Skeletal muscle satellite cell (primary cell): ENCODE results near the gene TCF3.
A peak's percentile ranks its signal among the peaks of the same experiment; 100 is the strongest.

Experiments used
- H3K27me3 ChIP-seq: 2 replicates; pipeline ENCODE4 v1.7.0; 2013; ENCODE audit warnings: low read length; ENCODE audit not compliant: control insufficient read depth, insufficient read depth
- H3K36me3 ChIP-seq: 2 replicates; pipeline ENCODE4 v1.7.0; 2013; ENCODE audit warnings: mild to moderate bottlenecking, control low read depth, low read length; ENCODE audit not compliant: insufficient read depth
- H3K4me1 ChIP-seq: 2 replicates; pipeline ENCODE4 v1.7.0; 2013; ENCODE audit warnings: low read length; ENCODE audit not compliant: control insufficient read depth, insufficient read depth
- H3K4me2 ChIP-seq: 2 replicates; pipeline ENCODE4 v1.7.0; 2013; ENCODE audit warnings: mild to moderate bottlenecking, low read length
- H3K4me3 ChIP-seq: 2 replicates; pipeline ENCODE4 v1.7.0; 2013; ENCODE audit warnings: low read length
- H3K9ac ChIP-seq: 2 replicates; pipeline ENCODE4 v1.7.0; 2013; ENCODE audit warnings: mild to moderate bottlenecking, low read depth, low read length, moderate library complexity
- H3K9me3 ChIP-seq: replicated peaks from 2 replicates; pipeline ENCODE4 v1.7.0; 2013; ENCODE audit warnings: mild to moderate bottlenecking, control low read depth, low read length

The TCF3 gene

GRCh38 chr19:1656988-1657536 lies 4.6 kb upstream of the TCF3 start:
- Histone ChIP-seq H3K27me3 (peaks cover 7% of the 10 kb centered on the region), H3K4me3 (no peak overlapping the region), H3K9ac (no peak overlapping the region)

DNA sequence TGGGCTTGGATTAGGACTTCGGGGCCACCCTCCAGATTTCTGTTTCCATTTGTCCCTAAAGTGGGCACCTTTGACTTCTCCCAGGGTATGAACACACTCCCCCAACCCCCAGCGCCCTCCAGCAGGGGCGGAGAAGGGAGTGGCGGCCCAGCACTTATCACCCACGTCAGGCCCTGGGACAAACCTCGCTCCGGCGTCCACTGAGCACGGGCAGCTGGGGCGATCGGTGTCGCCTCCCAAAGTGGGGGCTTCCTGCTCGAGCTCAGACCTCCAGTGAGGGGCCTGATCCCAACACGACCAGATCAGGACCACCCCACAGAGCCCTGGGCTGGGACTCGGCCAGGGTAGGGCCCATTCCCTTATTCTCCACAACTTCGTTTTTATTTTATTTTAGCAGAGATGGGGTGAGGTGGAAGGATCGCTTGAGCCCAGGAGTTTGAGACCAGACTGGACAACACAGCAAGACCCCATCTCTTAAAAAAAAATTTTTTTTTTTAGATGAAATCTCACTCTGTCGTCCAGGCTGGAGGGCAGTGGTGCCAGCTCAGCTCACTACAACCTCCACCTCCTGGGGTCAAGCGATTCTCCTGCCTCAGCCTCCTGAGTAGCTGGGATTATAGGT lies 3.7 kb upstream of the TCF3 start:
- Histone ChIP-seq H3K4me3 (no peak overlapping the region), H3K36me3 (no peaks in the 10 kb centered on the region), H3K9me3 (no peaks in the 10 kb centered on the region), H3K4me2 (no peak overlapping the region), H3K4me1 (no peaks in the 10 kb centered on the region), H3K9ac (no peak overlapping the region), H3K27me3 (peaks cover 7% of the 10 kb centered on the region)

More at GRCh38 chr19:1656988-1657536, 4.6 kb upstream of the TCF3 start:
- no peaks in the 10 kb centered on the region for H3K36me3 ChIP-seq
- H3K4me2 ChIP-seq = no peak overlapping the region
- H3K9me3 ChIP-seq = no peaks in the 10 kb centered on the region
- no peaks in the 10 kb centered on the region for H3K4me1 ChIP-seq

DNA sequence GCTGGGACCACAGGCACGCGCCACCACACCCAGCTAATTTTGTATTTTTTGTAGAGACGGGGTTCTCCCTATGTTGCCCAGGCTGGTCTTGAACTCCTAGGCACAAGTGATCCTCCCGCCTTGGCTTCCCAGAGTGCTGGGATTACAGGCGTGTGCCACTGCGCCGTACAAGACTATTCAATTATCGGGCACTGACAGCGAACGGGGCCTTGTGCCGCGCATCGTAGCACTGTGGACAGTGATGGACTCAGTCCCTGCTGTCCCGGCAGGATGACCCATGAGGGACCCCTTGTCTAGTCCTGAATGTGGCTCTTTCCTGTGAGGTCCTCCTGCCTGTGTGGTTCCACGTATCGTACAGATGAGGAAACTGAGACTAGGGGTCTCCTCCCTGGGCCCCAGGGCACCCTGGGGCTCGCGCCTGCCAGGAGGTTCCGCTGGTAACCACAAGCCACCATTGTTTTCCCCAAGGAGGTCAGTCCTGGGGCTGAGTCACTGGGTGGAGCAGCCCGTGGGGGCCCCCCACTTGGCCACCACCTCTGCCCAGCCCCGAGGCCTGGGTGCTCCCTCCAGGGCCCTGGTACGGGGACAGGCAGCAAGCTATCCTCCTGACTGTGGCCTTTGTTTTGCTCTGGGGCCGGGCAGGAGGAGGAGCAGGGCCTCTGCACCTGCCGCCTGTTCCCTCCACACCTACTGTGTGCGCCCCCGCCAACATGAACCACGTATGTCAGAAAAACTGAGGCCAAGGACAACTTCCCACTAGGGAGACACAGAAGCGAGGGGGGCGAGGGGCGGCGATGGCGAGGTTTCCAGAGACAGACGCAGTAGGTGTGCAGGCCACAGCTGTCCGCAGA lies 2.9 kb upstream of the TCF3 start:
- H3K9ac ChIP-seq = no peak overlapping the region
- no peak overlapping the region for H3K4me3 ChIP-seq
- no peaks in the 10 kb centered on the region for H3K36me3 ChIP-seq
- no peak overlapping the region for H3K4me2 ChIP-seq
- peaks cover 5% of the 10 kb centered on the region for H3K27me3 ChIP-seq
- no peaks in the 10 kb centered on the region for H3K9me3 ChIP-seq
- H3K4me1 ChIP-seq = peaks cover 6% of the 10 kb centered on the region

DNA sequence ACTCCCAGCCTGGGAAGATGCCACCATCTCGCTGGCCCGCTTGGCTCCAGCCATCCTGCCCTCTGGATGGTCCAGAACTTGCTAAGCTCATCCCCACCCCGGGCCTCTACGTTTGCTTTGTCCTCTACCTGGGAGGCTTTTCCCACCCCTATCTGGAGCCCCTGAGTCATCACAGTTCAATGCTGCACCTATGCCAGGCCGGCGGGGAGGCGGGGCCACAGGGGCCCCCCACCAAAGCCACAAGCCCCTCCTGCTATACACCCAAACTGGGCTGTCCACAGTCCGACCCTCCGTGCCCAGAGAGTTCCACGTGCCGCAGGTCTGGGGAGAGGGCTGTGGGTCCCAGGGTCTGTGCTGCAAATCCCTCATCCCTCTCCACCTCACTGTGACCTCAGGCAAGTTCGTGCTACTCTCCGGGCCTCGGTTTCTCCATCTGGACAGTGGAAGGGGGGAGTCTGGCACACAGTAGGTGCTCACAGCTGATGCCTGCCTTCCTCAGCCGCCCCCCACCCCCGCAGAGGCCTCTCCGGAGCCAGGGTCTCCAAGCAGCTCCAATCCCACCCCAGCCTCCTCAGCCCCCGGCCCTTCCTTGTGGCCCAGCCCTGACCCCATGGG lies 1.9 kb upstream of the TCF3 start:
- Histone ChIP-seq H3K9me3 (no peaks in the 10 kb centered on the region), H3K4me3 (no peak overlapping the region), H3K9ac (no peak overlapping the region), H3K4me2 (no peak overlapping the region), H3K36me3 (peaks cover 5% of the 10 kb centered on the region), H3K27me3 (peaks cover 5% of the 10 kb centered on the region), H3K4me1 (peaks cover 8% of the 10 kb centered on the region)

DNA sequence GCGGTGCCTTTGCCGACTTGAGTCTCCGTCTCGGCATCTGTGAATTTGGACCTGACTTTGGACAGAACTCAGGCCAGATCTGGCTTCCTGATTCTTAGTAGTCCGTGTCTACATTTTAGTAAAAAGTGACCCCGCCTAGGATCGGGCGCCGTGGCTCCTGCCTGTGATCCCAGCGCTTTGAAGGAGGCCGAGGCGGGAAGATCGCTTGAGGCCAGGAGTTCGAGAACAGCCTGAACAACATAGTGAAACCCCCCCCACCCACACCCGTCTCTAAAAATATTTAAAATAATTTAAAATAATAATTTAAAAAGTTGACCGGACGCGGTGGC lies 849 bp upstream of the TCF3 start:
- H3K9ac ChIP-seq = peak overlapping the region; percentile 96
- H3K36me3 ChIP-seq = peaks cover 12% of the 10 kb centered on the region
- peaks cover 5% of the 10 kb centered on the region for H3K27me3 ChIP-seq
- no peaks in the 10 kb centered on the region for H3K9me3 ChIP-seq
- peaks cover 8% of the 10 kb centered on the region for H3K4me1 ChIP-seq
- H3K4me3 ChIP-seq = peak overlapping the region; percentile 70
- H3K4me2 ChIP-seq = peak overlapping the region; percentile 87

- Histone ChIP-seq H3K27me3 (no peaks in the 10 kb centered on the region), H3K9me3 (no peaks in the 10 kb centered on the region), H3K4me1 (peaks cover 8% of the 10 kb centered on the region)
Observed at GRCh38 chr19:1651568-1652291, 685 bp downstream of the TCF3 start.

GRCh38 chr19:1650650-1651567 lies 1.5 kb downstream of the TCF3 start:
- Histone ChIP-seq H3K4me2 (peak overlapping the region; percentile 92), H3K4me3 (peak overlapping the region; percentile 71), H3K27me3 (no peaks in the 10 kb centered on the region), H3K4me1 (peaks cover 8% of the 10 kb centered on the region), H3K9me3 (no peaks in the 10 kb centered on the region), H3K36me3 (peaks cover 27% of the 10 kb centered on the region), H3K9ac (peak overlapping the region; percentile 76)

More at GRCh38 chr19:1651568-1652291, 685 bp downstream of the TCF3 start:
- Histone ChIP-seq H3K9ac (peak overlapping the region; percentile 76), H3K4me2 (peak overlapping the region; percentile 92), H3K4me3 (peak overlapping the region; percentile 71), H3K36me3 (peaks cover 20% of the 10 kb centered on the region)

- no peaks in the 10 kb centered on the region for H3K9me3 ChIP-seq
- peaks cover 33% of the 10 kb centered on the region for H3K36me3 ChIP-seq
- no peaks in the 10 kb centered on the region for H3K27me3 ChIP-seq
- peak overlapping the region; percentile 71 for H3K4me3 ChIP-seq
- H3K4me1 ChIP-seq = peaks cover 8% of the 10 kb centered on the region
- H3K9ac ChIP-seq = peak overlapping the region; percentile 76
- peak overlapping the region; percentile 92 for H3K4me2 ChIP-seq
Observed at GRCh38 chr19:1649706-1650649, 2.4 kb downstream of the TCF3 start.

GRCh38 chr19:1648920-1649541 lies 3.4 kb downstream of the TCF3 start:
- Histone ChIP-seq H3K9me3 (no peaks in the 10 kb centered on the region), H3K4me1 (peaks cover 8% of the 10 kb centered on the region), H3K9ac (no peak overlapping the region), H3K27me3 (no peaks in the 10 kb centered on the region), H3K4me2 (no peak overlapping the region), H3K4me3 (no peak overlapping the region), H3K36me3 (peaks cover 36% of the 10 kb centered on the region)
